Hepatocyte (in vitro differentiated cells): Measurements from ENCODE around the gene GEMIN5.

Experiments
- EZH2 ChIP-seq: fragments of 200-600 bp; sonication (generic); IDR thresholded peaks from 2 replicates; pipeline ENCODE4 v1.6.1; 2016; ENCODE audit warnings: antibody characterized with exemption, mild to moderate bottlenecking, borderline replicate concordance
- EZH2phosphoT487 ChIP-seq: fragments of 200-600 bp; sonication (generic); IDR thresholded peaks from one replicate; pipeline ENCODE4 v1.6.1; 2018; ENCODE audit warnings: antibody characterized with exemption, mild to moderate bottlenecking, low read depth, moderate library complexity; ENCODE audit not compliant: unreplicated experiment, severe bottlenecking
- TF ChIP-seq, protein P1 (sequence below): fragments of 200-600 bp; sonication (generic); IDR thresholded peaks from 2 replicates; pipeline ENCODE4 v1.5.1; 2016; ENCODE audit warnings: antibody characterized with exemption, mild to moderate bottlenecking; ENCODE audit not compliant: poor library complexity

DNA sequence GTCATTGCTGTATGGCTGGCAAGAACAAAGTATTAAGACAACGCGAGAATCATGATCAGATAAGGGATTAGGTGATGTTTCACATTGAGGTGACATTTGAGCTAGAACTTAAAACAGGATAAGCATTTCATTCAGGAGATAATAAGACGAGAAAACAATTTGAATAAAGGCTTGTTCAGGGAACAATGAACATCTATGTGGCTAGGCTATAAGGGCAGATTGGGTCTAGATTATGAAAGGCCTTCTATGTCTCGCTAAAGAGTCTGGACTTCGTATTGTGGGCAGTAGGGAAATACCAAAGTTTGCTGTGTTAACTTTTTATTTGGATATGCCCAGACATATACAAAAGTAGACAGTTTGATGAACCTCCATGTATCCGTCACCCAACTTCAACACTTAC is 9.8 kb upstream of the GEMIN5 start:
- TF ChIP-seq, protein P1, sequence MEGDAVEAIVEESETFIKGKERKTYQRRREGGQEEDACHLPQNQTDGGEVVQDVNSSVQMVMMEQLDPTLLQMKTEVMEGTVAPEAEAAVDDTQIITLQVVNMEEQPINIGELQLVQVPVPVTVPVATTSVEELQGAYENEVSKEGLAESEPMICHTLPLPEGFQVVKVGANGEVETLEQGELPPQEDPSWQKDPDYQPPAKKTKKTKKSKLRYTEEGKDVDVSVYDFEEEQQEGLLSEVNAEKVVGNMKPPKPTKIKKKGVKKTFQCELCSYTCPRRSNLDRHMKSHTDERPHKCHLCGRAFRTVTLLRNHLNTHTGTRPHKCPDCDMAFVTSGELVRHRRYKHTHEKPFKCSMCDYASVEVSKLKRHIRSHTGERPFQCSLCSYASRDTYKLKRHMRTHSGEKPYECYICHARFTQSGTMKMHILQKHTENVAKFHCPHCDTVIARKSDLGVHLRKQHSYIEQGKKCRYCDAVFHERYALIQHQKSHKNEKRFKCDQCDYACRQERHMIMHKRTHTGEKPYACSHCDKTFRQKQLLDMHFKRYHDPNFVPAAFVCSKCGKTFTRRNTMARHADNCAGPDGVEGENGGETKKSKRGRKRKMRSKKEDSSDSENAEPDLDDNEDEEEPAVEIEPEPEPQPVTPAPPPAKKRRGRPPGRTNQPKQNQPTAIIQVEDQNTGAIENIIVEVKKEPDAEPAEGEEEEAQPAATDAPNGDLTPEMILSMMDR, result no peak
- TF ChIP-seq EZH2phosphoT487 (no peak), EZH2 (no peak)
